ENCODE data around the gene NTPCR. TPM values are rescaled to one million over a fixed set of nuclear protein-coding genes. Genes with fewer than 3 reads are reported as not detected.
"Not testable (repeated sequence)": the region's sequence is repeated elsewhere in the genome, so short reads cannot be mapped to it uniquely, and the experiment has no call there.

Gene NTPCR
- 34.5 and 47.6 TPM in 2 replicates for total RNA-seq (2014; rRNA removed; shearing (Covaris generic); ENCODE audit: low replicate concordance)

- Histone ChIP-seq H3K4me3 (peak within 1 kb of the TSS; percentile 86), H3K36me3 (peaks cover 5% of the 10 kb centered on the region; the same call in 1 of the 2 replicates), H3K9me3 (no peaks in the 10 kb centered on the region), H3K27me3 (no peaks in the 10 kb centered on the region)
- DNase-seq = peak; percentile 93
Observed at GRCh38 chr1:232950197-232951176, at the start of gene NTPCR. Gene NTPCR (plus strand): TSS chr1:232950611. CDS start chr1:232950711, 100 bp downstream.

- no peaks in the 10 kb centered on the region for H3K27me3 ChIP-seq
- H3K4me3 ChIP-seq = no peak overlapping the region
- no peak for DNase-seq
- H3K9me3 ChIP-seq = no peaks in the 10 kb centered on the region
- no peaks in the 10 kb centered on the region for H3K36me3 ChIP-seq
Observed at GRCh38 chr1:232900818-232901217, 49.6 kb upstream of the NTPCR start.

GRCh38 chr1:232901255-232901654, 49.2 kb upstream of the NTPCR start:
- H3K4me3 ChIP-seq = no peak overlapping the region
- no peaks in the 10 kb centered on the region for H3K36me3 ChIP-seq
- no peak for DNase-seq

GRCh38 chr1:232902774-232903350, 47.5 kb upstream of the NTPCR start:
- Histone ChIP-seq H3K4me3 (no peak overlapping the region), H3K27me3 (no peaks in the 10 kb centered on the region), H3K36me3 (no peaks in the 10 kb centered on the region), H3K9me3 (no peaks in the 10 kb centered on the region)
- DNase-seq = no peak

More at GRCh38 chr1:232901255-232901654, 49.2 kb upstream of the NTPCR start:
- no peaks in the 10 kb centered on the region for H3K9me3 ChIP-seq
- H3K27me3 ChIP-seq = no peaks in the 10 kb centered on the region

- H3K36me3 ChIP-seq = no peaks in the 10 kb centered on the region
Observed at GRCh38 chr1:232904131-232904530, 46.3 kb upstream of the NTPCR start.

GRCh38 chr1:232904566-232904965, 45.8 kb upstream of the NTPCR start:
- Histone ChIP-seq H3K27me3 (no peaks in the 10 kb centered on the region), H3K36me3 (no peaks in the 10 kb centered on the region), H3K9me3 (no peaks in the 10 kb centered on the region), H3K4me3 (no peak overlapping the region)
- peak; percentile 48 for DNase-seq

More at GRCh38 chr1:232904131-232904530, 46.3 kb upstream of the NTPCR start:
- H3K27me3 ChIP-seq = no peaks in the 10 kb centered on the region
- DNase-seq = no peak
- H3K9me3 ChIP-seq = no peaks in the 10 kb centered on the region
- no peak overlapping the region for H3K4me3 ChIP-seq

- Histone ChIP-seq H3K36me3 (no peaks in the 10 kb centered on the region), H3K9me3 (no peaks in the 10 kb centered on the region), H3K4me3 (no peak overlapping the region), H3K27me3 (no peaks in the 10 kb centered on the region)
- DNase-seq = no peak
Observed at GRCh38 chr1:232905331-232906034, 44.9 kb upstream of the NTPCR start.

GRCh38 chr1:232906441-232906840, 44.0 kb upstream of the NTPCR start:
- no peaks in the 10 kb centered on the region for H3K9me3 ChIP-seq
- H3K4me3 ChIP-seq = no peak overlapping the region
- H3K27me3 ChIP-seq = no peaks in the 10 kb centered on the region
- no peak for DNase-seq
- H3K36me3 ChIP-seq = no peaks in the 10 kb centered on the region

GRCh38 chr1:232908831-232909230, 41.6 kb upstream of the NTPCR start:
- Histone ChIP-seq H3K9me3 (no peaks in the 10 kb centered on the region), H3K36me3 (no peaks in the 10 kb centered on the region), H3K4me3 (no peak overlapping the region), H3K27me3 (no peaks in the 10 kb centered on the region)
- no peak for DNase-seq

- Histone ChIP-seq H3K36me3 (no peaks in the 10 kb centered on the region), H3K9me3 (no peaks in the 10 kb centered on the region), H3K27me3 (no peaks in the 10 kb centered on the region), H3K4me3 (no peak overlapping the region)
- no peak for DNase-seq
Observed at GRCh38 chr1:232909752-232910151, 40.7 kb upstream of the NTPCR start.

- H3K9me3 ChIP-seq = no peaks in the 10 kb centered on the region
- DNase-seq = no peak
- H3K27me3 ChIP-seq = no peaks in the 10 kb centered on the region
- H3K36me3 ChIP-seq = no peaks in the 10 kb centered on the region
- H3K4me3 ChIP-seq = no peak overlapping the region
Observed at GRCh38 chr1:232911027-232911599, 39.3 kb upstream of the NTPCR start.

- Histone ChIP-seq H3K36me3 (no peaks in the 10 kb centered on the region), H3K27me3 (no peaks in the 10 kb centered on the region), H3K9me3 (no peaks in the 10 kb centered on the region), H3K4me3 (no peak overlapping the region)
- DNase-seq = no peak
Observed at GRCh38 chr1:232912845-232913580, 37.4 kb upstream of the NTPCR start.

GRCh38 chr1:232914271-232914670, 36.1 kb upstream of the NTPCR start:
- not testable (repeated sequence) for H3K9me3 ChIP-seq, DNase-seq, H3K4me3 ChIP-seq, H3K36me3 ChIP-seq, H3K27me3 ChIP-seq

GRCh38 chr1:232915212-232915611, 35.2 kb upstream of the NTPCR start:
- Histone ChIP-seq H3K36me3 (no peaks in the 10 kb centered on the region), H3K27me3 (no peaks in the 10 kb centered on the region), H3K4me3 (no peak overlapping the region), H3K9me3 (no peaks in the 10 kb centered on the region; the same call in 1 of the 2 replicates)
- DNase-seq = no peak

- no peak overlapping the region for H3K4me3 ChIP-seq
- no peaks in the 10 kb centered on the region for H3K36me3 ChIP-seq
- no peaks in the 10 kb centered on the region; the same call in 1 of the 2 replicates for H3K9me3 ChIP-seq
- H3K27me3 ChIP-seq = no peaks in the 10 kb centered on the region
- DNase-seq = no peak
Observed at GRCh38 chr1:232917053-232917452, 33.4 kb upstream of the NTPCR start.

GRCh38 chr1:232921381-232921780, 29.0 kb upstream of the NTPCR start:
- H3K4me3 ChIP-seq = no peak overlapping the region
- DNase-seq = no peak
- no peaks in the 10 kb centered on the region; the same call in 1 of the 2 replicates for H3K9me3 ChIP-seq
- no peaks in the 10 kb centered on the region for H3K36me3 ChIP-seq
- no peaks in the 10 kb centered on the region for H3K27me3 ChIP-seq
